ENCODE measurements around the gene ARHGAP10. TPM values are rescaled to one million over a fixed set of nuclear protein-coding genes. Genes with fewer than 3 reads are reported as not detected.
A peak's percentile ranks its signal among the peaks of the same experiment; 100 is the strongest.

ARHGAP10 gene
- total RNA-seq, 1 donor: 4.8 TPM

DNA sequence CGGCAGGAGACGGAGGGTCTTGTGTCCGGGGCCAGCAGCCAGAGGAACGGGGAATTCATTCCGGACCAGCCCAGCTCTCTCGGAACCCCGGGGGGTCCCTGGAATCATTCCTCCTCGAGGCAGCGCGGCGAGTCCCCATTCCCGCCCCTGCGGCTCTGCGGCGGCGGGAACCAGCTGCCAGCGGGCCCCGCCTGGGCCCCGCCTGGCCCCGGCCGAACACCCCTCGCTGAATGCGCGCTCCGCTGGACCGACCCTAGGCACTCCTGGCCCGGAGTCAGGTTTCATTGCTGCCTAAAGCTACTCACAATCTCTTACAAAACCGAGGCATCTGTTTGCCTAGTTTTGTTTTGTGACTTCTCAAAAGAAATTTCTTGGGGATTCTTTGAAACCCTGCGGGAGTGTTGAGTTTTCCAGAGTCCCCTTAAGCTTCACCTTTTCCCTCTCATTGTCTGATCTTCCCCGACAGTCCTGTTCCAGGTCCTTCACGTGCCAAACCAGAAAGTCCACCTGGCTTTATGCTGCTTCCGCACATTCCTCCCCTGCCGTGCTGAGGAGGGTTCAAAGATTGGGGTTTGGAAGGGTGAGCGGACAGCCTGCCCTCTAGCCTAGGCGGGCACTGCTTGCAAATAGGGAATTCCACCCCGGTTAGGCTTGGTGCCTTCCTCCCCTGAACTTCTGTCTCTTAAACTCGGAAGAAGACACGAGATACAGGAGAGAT lies 789 bp downstream of the ARHGAP10 start:
- DNase-seq (ENCODE audit: low read depth in 2 of 3, low spot score in 2 of 3): peak in 1 of 3 donors; percentile 24

DNA sequence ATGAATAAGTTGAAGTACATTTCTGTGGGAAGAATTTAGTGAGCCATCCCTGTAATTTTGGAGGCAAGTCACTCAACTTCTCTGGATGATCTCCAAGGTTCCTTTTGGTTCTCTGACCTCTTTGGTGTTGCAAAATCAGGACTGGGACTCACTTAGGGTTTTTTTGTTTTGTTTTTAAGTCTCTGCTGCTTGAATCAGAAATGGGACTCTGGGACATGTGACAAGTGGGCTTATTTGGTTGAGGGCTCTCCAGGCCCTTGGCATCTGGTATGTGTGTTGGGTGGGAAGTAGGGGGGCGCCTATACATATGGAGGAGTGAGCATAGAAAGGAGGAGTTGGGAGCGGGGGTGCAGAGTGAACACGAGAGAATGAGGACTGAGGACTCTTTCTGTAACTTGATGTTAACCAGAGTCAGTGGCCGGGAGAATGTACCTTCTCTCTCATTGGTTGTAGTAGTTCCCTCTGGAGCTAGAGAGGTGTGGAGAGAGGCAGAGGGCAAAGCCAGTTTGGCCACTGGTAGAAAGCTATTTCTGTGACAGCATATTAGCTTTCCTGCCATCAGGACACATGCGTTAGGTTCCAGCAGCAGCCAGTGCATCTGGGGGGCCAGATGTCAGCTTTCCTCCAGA lies 1.9 kb downstream of the ARHGAP10 start:
- DNase-seq (ENCODE audit: low read depth in 2 of 3, low spot score in 2 of 3): no peak

DNA sequence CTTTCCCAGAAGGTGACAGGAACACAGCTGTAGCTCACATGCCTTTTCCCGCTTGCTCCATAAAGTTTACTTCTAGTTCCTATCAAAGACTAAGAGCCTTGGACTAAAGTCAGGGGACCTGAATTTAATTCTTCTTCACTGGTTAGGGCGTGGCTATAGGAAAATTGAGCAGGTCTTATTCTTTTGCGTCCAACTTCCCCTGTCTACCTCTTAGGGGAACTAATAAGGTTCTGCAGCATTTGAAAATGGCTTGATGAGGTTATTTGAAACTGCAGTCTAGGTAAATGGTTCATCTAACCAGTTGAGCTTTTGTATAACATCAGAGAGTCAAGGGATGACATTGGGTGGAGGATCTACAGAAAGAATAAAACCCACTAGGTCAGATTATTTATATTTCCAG lies 2.6 kb downstream of the ARHGAP10 start:
- no peak for DNase-seq (ENCODE audit: low read depth in 2 of 3, low spot score in 2 of 3)

DNA sequence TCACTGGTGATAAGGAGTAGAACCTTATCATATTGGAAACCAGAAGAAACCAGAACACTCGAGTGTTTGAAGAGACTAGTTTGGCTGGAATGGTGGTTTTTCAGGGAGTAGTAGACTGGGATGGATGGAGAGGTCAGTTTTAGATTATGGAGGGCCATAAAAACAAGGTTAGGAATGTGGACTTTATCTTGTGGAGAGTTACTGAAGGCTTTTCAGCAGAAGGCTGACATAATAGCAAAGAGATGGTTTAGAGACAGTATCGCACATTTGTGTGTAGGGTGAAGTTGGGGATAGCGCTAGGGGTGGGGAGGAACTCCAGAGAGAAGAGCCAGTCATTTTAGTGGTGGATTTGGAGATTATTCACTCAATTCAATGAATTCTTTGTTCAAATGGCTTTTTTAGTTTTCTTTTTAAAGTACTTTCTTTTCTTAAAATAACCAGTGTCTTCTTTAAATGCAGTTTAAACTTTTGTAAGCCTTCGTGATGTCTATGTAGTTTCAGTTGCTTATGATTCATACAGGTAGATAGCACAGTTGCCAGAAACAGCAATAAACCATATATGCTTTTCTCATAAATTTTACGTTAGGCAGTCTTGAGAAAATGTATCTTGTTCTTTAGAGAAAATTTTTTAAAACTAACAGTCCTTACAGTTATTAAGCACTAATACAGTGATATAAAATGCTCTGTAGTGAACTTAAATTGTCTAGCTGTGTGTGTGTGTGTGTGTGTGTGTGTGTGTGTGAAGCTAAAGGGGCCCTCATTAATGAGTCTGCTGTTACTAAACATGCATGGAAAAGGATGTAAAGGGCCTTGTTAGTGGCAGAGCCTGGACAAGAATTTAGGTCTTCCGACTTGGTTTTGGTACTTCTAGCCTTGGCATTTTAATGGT lies 3.8 kb downstream of the ARHGAP10 start:
- DNase-seq (ENCODE audit: low read depth in 2 of 3, low spot score in 2 of 3): no peak

DNA sequence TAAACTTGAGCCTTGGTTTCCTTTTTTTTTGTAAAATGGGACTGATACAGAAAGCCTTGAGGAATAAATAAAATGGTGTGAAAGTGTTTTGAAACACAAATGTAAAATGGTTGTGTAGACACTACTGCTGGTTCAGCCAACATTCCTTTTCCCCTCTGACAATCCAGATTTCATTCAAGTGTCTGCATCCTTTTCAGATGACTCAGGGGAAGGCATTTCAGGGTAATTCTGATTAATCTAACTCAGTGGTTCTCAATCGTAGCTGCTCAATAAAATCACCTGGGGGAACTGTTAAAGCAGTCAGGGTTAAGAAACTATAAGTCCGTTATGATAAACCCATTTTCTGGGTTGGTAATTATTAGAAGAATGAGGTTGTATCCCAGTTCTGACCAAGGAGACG lies 4.6 kb downstream of the ARHGAP10 start:
- DNase-seq (ENCODE audit: low read depth in 2 of 3, low spot score in 2 of 3): no peak

DNA sequence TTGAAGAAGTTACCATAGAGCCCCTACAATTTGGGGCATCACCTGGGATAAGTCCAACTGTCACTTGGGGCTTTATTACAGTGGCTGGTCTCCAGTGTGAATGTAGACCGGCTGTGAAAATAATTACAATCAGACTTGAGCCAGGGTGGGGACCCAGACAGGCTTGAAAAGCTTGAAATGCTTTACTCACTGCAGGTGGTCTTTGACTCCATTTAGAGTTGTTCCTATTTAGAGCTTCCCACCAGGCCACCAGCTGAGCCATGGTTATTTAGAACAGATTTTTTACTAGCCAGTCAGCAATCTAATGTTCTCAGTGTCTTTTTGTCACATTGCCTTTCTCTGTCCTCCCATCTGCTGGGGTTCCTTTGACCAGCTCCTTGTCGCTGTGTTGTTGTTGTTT lies 5.7 kb downstream of the ARHGAP10 start:
- no peak for DNase-seq (ENCODE audit: low read depth in 2 of 3, low spot score in 2 of 3)

DNA sequence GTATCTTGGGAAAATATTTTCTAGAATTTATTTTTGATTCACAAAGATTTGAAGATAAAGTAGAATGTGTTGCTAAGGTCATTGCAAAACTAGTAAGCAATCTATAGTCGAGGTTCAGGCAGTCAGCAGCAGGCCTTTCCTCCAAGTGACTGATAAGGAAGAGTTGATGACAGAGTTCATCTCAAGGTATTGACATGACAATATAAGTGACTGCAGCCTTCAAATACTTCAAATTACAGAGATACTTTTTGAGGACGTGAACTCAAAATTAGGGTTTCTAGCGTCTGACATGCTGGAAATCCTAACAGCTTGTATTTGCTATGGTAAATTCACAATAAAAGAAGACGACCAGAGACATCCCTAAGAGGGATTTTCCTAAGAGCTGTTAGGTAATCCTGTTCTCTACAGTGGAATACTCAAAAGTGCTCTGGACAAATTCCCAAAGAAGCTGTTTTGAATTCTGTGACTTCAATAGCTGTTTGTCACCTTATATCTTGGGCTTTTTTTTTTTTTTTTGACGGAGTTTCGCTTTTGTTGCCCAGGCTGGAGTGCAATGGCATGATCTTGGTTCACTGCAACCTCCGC lies 7.4 kb downstream of the ARHGAP10 start:
- no peak for DNase-seq (ENCODE audit: low read depth in 2 of 3, low spot score in 2 of 3)

DNA sequence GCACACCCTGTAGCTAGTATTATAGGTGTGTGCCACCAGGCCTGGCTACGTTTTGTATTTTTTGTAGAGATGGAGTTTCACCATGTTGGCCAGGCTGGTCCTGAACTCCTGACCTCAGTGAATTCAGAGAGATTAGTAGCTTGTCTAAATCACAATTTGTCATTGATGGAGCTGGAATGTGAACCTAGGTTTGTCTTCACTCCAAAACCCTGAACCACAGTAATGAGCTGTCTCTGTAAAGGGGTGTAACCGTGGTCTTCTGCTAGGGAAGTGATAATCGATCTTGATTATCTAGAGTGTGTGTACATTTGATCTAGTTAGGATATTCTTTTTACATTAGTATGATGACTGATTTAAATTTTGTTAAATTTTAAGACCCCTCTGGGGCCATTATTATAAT lies 8.3 kb downstream of the ARHGAP10 start:
- DNase-seq (ENCODE audit: low read depth in 2 of 3, low spot score in 2 of 3): no peak

DNA sequence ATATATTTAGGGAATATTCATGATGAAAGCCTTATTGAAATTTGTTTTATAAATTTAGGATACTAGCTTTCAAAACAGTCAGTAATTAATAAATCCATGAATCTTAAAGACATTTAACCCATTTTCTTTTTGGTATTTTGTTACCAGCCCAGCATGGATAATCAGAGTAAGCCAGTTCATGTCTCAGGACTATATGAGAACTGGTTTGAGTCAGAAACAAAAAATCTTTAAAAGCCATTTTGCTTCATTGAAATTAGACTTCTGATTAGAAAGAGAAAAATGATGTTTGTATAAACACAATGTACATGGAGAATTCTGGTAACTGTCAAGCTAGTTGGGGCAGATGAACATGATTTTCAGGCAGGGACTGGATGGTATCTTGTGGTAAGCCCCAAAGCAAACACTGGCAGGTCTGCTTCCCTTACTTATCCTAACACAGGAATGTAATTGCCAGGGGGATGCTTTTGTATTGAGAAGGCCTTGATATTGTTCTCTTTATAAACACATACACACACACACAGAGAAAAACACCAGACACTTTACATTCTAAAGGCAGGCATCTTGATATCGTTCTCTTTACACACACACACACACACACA lies 9.4 kb downstream of the ARHGAP10 start:
- no peak for DNase-seq (ENCODE audit: low read depth in 2 of 3, low spot score in 2 of 3)

DNA sequence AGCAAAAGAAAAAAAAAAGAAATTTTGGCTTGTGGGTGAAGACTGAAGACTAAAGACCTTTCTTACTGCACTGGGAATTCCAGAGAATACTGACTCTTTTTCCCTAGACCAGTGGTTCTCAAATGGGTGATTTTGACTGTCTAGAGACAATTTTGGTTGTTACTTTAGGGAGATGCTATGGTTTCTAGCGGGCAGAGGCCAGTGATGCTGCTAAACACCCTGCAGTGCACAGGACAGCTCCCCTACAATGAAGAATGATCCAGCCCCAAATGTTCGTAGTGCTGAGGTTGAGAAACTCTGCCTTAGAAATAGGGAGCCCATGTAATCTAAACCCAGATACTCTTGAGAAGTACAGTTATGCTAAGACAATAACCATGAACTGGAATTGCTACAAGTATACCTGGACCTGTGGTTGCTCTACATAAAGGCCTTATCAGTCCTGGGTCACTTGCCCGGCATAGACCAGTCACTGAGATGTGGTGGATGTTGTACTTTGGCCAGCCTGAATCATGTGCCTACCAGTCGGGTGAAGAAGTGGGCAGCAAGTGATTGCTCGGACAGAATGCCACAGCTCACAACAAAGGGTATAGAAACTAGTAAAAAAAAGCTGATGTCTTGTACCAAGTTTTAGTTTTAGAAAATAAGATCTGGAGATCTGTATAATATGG lies 16.0 kb downstream of the ARHGAP10 start:
- DNase-seq (ENCODE audit: low read depth in 2 of 3, low spot score in 2 of 3): no peak

DNA sequence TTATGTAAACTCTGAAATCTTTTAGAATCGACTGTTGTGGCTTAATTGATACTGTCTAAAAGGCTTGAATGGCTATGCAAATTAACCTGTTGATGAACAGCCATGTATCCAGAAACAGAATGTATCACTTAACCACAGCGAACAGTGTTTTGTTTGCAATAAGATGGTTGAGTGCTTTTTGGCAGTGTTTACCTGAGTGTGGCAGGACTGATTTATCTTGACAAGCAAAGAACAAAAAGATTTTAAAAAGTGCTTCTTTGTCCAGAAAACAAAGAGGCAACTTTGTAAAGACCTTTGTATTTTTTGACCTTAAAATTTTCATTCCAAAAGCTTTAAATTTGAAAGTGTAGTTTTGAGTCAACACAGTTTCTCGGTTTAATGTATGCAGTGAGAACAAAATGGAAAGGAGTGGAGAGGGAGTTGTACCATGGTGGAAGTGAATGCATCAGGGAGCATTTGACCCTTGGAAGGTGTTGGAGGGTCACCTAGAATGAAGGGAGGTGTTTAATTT lies 18.0 kb downstream of the ARHGAP10 start:
- no peak for DNase-seq (ENCODE audit: low read depth in 2 of 3, low spot score in 2 of 3)

DNA sequence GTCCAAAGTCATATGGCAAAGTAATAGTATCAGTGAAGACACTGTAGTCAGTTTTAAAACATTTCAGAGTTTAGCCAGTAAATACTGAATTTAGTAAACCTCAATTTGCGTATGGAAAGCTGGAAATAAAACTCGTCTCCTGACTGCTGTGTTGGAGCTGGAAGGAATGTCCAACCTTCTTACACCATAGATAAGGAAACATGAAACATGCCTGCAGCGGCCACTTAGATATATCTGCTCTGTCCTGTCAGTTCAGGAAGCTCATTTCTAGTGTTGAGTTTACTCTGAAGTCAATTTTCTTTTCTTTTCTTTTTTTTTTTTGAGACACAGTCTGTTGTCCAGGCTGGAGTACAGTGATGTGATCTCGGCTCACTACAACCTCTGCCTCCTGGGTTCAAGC lies 21.2 kb downstream of the ARHGAP10 start:
- DNase-seq (ENCODE audit: low read depth in 2 of 3, low spot score in 2 of 3): no peak

DNA sequence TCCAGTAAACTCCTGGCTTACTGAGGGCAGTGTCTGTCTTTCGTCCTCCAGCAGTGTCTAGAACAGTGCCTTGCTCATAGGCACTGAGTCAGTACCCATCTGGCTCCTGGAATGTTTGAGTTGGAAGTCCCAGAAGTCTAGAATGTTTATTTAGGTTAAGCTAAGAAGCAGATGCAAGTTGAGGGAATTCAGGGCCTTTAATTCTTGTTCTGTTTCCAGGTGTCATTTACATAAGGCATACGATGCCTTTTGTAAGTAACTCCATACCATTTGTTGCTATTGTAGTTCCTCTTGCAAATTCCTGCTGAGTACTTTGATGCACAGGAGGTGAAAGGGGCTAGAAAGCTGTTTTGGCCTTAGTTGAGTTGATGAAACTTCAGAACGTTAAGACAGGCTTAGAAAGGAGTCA lies 22.2 kb downstream of the ARHGAP10 start:
- no peak for DNase-seq (ENCODE audit: low read depth in 2 of 3, low spot score in 2 of 3)

DNA sequence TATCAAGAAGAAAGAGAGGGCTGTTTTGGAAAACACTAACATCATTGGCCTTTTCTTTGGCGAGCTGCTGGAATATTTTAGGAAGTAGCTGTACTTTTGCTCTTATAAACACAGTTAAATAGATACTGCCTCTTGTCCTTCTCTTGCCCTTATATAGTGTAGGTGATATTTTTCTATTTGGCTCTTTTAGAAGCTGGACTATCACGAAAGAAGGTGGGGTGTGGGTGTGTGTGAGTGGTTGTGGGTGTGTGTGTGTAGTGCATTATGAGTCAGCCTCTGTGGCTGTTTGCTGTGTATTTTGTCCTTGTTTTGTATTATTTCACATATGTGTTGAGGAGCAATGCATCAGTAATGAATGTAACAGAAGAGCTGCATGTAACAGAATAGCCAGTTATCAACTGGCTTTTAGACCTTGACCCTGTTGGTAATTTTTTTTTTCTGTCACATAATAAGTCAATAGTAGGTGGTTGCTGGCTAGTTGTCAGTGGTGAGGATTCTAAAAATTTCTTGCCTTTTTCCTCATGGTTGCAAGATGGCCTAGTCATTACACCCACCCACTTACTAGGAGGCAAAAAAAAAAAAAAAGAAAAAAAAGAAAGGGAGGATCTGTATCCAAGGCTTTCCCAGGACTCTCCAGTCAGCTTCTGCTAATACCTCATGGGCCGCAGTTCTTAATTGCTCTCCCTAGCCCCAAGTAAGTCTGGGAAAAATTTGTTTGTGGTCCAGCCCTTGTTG lies 23.8 kb downstream of the ARHGAP10 start:
- no peak for DNase-seq (ENCODE audit: low read depth in 2 of 3, low spot score in 2 of 3)

DNA sequence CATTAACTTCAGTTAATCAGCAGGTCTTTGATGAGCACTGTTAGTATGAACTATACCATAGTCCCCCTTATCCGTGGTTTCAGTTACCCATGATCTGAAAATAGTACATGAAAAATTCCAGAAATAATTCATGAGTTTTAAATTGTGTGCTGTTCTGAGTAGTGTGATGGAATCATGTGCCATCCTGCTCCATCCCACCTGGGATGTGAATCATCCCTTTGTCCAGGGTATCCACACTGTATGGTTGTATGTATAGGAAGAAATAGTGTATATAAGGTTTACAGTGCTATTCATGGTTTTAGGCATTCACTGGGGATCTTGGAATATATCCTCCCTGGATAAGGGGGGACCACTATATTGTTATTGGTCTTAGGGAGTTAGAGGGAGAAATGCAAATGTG lies 24.5 kb downstream of the ARHGAP10 start:
- DNase-seq (ENCODE audit: low read depth in 2 of 3, low spot score in 2 of 3): no peak

DNA sequence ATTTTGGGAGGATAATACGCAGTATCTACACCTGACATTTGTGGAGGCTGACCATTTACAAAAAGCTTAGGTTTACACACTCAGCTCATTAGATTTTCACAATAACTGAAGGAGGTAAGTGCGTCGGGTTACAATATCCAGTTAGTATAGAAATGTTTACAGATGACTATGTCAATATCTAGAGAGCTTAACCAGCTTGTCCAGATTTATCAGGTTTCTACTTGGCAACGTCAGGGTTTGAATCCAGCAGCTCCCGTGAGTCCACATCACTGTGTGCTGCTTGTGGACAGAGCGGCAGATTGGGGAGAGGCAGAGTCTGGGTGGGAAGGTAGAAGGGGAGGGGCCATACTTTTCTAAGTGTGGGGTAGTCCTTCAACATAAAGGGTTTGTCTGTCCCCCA lies 28.3 kb downstream of the ARHGAP10 start:
- no peak for DNase-seq (ENCODE audit: low read depth in 2 of 3, low spot score in 2 of 3)

DNA sequence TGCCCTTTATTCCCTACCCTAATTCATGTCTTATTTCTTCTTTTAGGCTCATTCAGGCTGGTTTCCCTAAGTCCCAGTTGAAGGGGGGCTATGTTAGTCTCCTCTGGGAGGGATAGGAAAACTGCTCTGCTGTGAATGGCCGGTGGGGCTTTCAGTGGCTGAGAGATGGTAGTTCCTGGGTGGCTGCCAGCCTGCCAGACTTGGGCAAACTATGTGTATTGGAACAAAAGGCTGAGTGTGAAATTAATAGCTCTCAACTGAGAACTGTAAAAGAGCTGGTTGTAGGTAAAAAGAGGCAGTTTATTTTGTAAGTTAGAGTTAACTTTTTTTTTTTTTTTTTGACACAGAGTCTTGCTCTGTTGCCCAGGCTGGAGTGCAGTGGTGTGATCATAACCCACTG lies 28.8 kb downstream of the ARHGAP10 start:
- no peak for DNase-seq (ENCODE audit: low read depth in 2 of 3, low spot score in 2 of 3)

DNA sequence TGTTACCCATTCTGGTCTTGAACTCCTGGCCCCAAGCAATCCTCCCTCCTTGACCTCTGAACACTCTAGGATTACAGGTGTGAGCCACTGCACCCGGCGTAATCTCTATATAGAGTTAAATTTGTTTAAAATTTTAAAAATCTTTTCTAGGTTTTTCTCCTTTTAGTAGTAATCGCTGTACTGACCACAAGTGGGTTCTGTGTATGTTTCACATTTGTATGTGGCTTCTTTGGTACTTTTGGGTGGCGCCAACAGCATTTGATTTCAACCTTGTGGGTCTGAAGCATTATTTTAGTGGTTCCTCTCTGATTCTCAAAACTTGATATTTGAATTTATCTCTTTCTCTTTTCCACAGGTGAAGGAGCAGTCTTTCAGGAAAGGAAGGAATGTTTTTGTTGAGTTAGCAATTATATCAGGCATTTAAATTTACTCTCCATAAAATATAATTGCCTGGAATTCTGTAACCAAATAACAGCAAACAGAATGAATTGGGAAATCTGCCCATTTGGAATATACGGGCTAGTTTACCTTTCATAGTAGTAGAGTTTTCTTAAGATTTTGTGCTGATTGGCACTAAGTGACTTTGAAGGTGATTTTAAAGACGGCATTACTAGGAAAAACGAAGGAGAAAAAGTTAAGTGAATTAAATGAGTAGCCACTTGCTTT lies 29.5 kb downstream of the ARHGAP10 start:
- no peak for DNase-seq (ENCODE audit: low read depth in 2 of 3, low spot score in 2 of 3)

DNA sequence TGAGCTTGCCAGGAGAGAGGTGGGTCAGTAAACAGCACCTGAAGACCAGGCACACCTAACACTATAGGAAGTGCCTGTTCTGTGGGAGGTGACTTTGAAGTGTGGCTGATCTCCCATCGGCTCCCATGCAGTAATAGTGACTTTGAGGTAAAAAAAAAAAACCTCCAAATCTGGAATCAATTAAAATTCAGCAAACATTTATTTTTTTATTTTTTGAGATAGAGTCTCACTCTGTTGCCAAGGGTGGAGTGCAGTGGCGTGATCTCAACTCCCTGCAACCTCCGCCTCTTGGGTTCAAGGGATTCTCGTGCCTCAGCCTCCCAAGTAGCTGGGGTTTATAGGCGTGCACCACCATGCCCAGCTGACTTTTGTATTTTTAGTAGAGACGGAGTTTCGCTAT lies 32.4 kb downstream of the ARHGAP10 start:
- DNase-seq (ENCODE audit: low read depth in 2 of 3, low spot score in 2 of 3): no peak

Measured in hematopoietic multipotent progenitor cell (in vitro differentiated cells).